ENCODE measurements around the gene BEND7.

BEND7 gene

DNA sequence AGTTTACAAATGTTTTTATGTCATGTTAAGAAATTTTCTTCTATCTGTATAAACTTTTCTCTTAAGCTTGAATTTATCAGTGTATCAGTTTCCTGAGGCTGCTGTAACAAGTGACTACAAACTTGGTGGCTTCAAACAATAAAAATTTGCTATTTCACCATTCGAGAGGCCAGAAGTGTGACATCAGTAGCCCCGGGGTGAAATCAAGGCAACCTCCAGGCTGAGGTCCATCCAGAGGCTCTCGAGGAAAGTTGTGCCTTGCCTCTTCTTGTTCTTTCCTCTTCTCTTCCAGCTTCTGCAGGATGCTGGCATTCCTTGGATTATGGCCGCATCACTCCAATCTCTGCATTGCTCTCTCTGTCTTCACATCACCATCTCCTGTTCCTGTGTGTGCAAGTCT, 6.5 kb upstream of the BEND7 start:
- TF ChIP-seq CTCF (IDR thresholded peaks at IDR 0.05) = no peak
- DNase-seq (ENCODE audit: low spot score) = no peak
- Histone ChIP-seq H3K27ac (no peak overlapping the region), H3K4me3 (no peak overlapping the region)

DNA sequence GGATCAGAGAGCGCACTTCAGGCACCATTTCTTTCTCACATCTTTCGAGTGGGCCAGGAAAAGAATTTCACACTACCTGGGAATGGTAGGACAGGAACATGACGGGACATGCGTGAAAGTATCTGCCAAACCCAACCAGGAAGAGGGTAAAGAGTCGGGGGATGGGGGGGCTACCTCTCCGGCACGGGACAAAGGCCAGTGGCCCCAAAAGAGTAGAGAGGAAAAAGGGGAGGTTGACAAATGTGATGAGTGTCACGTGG, 830 bp upstream of the BEND7 start:
- no peak for TF ChIP-seq CTCF (IDR thresholded peaks at IDR 0.05)
- peak overlapping the region in 1 of 2 donors; percentile 87 for H3K27ac ChIP-seq
- H3K4me3 ChIP-seq = peak overlapping the region; percentile 78
- DNase-seq (ENCODE audit: low spot score) = no peak

GRCh38 chr10:13528123-13528874, 515 bp downstream of the BEND7 start:
- TF ChIP-seq CTCF (IDR thresholded peaks at IDR 0.05) = no peak
- DNase-seq (ENCODE audit: low spot score) = no peak
- peak overlapping the region; percentile 78 for H3K4me3 ChIP-seq
- H3K27ac ChIP-seq = peak overlapping the region; percentile 65 to 87

DNA sequence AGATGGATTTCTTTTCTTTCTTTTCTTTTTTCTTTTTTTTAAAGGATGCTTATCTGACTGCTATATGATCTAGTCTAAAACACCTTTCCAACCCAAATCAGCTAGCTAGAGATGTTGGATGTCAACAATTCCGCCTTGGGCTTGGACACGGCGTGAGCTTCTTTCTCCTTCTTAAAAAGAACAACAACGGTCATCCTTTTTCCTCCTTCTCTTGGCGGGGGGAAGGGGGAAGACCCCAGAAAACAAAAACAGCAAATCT, 1.0 kb downstream of the BEND7 start:
- Histone ChIP-seq H3K4me3 (peak overlapping the region; percentile 78), H3K27ac (peak overlapping the region; percentile 65 to 87)
- DNase-seq (ENCODE audit: low spot score) = no peak
- TF ChIP-seq CTCF (IDR thresholded peaks at IDR 0.05) = no peak

DNA sequence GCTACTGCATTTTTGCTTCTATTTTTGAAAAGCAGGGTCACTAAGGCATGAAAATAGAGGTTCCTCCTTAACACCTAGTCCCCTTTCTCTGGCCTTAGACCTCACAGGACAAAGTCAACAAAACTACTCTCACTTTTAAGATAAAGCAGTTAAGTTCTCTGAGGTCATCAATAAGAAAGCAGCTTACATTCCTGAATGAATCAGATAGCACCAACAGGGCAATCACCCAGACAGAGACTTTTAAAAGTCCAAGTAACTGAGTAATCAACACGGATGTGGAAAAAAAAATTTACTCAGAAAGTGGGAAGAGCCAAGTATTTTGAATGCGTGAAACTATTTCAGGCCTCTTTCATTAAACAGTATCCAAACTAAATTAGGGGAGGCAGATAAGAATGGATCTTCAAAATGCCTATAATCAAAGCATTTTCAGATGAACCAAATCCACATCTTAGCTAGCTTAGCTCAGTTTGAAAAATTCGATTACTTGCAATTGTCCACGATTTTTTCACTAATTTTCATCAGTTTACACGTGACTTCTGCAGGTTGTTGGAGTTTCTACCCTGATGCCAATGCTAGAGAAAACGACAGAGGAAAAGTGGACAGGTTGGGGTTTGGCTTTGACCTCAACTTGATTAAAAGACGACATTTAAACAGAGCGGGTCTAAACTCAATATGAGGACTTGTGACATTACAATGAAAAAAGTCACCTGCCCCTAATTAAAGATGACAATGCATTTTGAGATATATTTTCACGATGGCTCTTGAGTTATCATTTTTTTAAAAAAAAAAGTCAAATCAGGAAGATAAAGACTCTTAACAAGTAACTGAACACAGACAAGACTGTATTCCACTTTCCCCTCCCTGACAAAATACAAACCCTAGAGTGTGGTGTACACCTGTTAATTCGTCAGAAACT, 1.6 kb downstream of the BEND7 start:
- no peak for DNase-seq (ENCODE audit: low spot score)
- peak overlapping the region; percentile 78 for H3K4me3 ChIP-seq
- H3K27ac ChIP-seq = peak overlapping the region; percentile 30 to 65
- TF ChIP-seq CTCF (IDR thresholded peaks at IDR 0.05) = no peak

DNA sequence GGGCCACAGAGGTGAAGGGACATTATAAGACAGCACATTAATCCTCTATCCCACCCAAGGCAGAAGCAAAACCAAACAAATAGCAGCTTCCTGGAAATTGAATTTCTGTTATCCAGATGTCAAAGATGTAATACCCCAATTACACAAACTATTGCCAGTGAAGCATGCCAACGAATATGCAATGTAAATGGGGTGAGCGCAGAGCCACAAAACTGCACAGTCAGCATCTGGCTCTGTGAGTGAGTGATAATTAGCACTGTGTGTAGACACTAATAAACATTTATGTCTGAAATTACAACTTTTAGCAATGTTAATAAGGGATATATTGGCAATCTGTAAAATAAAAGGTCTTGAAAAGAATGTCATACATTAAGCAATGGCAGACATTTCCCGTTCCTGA, 3.2 kb downstream of the BEND7 start:
- Histone ChIP-seq H3K27ac (no peak overlapping the region), H3K4me3 (no peak overlapping the region)
- TF ChIP-seq CTCF (IDR thresholded peaks at IDR 0.05) = no peak
- DNase-seq (ENCODE audit: low spot score) = no peak

DNA sequence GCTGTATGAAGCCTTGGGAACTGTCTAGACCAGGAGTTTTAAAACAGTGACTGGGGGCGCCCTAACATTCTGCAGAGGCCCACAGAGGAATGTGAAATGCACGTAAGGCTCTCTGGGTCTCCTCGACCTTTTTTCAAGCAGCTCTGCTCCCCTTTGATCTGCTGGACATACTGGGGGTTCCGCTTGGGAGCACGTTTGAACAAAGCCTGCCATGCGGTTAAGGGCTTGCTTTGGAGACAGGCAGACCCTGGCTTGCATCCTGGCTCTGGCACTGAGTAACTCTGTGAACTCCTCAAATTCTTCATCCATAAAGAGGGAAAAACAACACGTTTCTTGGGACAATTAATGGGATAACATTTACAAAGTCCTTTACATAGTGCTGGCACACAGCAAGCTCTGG, 7.8 kb downstream of the BEND7 start:
- Histone ChIP-seq H3K4me3 (no peak overlapping the region), H3K27ac (no peak overlapping the region)
- DNase-seq (ENCODE audit: low spot score) = no peak
- no peak for TF ChIP-seq CTCF (IDR thresholded peaks at IDR 0.05)

Measured in coronary artery (tissue), 2 donors.